B cell (primary cell): ENCODE measurements around the gene PBX2. TPM values are rescaled to one million over a fixed set of nuclear protein-coding genes. Genes with fewer than 3 reads are reported as not detected.

ENCODE experiments used
- ATAC-seq: fragments of 200-7000 bp; cut with Tn5 transposase; one replicate; pipeline ENCODE4 v1.10.0; 2021; ENCODE audit warnings: low read depth, mild to moderate bottlenecking, moderate number of reproducible peaks, moderate library complexity
- CTCF ChIA-PET: fragments of 350-600 bp; sonication (Branson Sonifier 250); formaldehyde crosslinking; loops from one replicate; lab custom pipeline; 2021; ENCODE audit warnings: antibody characterized with exemption, inconsistent platforms; lab: Charles Lee
- POLR2A ChIA-PET: fragments of 350-600 bp; sonication (Branson Sonifier 250); formaldehyde crosslinking; loops from one replicate; lab custom pipeline; 2021; ENCODE audit warnings: antibody characterized with exemption; lab: Charles Lee
- DNase-seq: peaks from one replicate; pipeline ENCODE4 v3.0.0; 2013
- H2AFZ ChIP-seq: 2 replicates; pipeline ENCODE4 v1.6.1; 2012; ENCODE audit warnings: mild to moderate bottlenecking, low read depth, low read length; ENCODE audit not compliant: insufficient read depth, poor library complexity, severe bottlenecking
- H3K27ac ChIP-seq, 2 donors: 1 replicate in 1 of 2; 2 replicates in 1 of 2; pipeline ENCODE4 v1.5.1; 2012 to 2013; ENCODE audit warnings: low read length in 2 of 2, mild to moderate bottlenecking in 2 of 2, moderate library complexity in 1 of 2
- H3K27me3 ChIP-seq, 4 experiments: fragments of 200-600 bp in 1 of 4; sonication (generic) in 1 of 4; replicated peaks in 1 of 4; 1 replicate in 2 of 4; 2 replicates in 2 of 4; pipeline versions ENCODE4 v1.6.1 to v1.7.0; 2013 to 2016; ENCODE audit warnings: low read length in 3 of 4, mild to moderate bottlenecking in 2 of 4, mixed read lengths in 1 of 4, moderate library complexity in 1 of 4; ENCODE audit not compliant: insufficient read depth in 4 of 4, control insufficient read depth in 3 of 4; ENCODE audit errors: control extremely low read depth in 1 of 4
- H3K36me3 ChIP-seq, 2 experiments: replicated peaks in 1 of 2; 1 replicate in 1 of 2; 2 replicates in 1 of 2; pipeline versions ENCODE4 v1.6.1 to v1.7.1; 2013; ENCODE audit warnings: low read length in 1 of 2; ENCODE audit not compliant: insufficient read depth in 2 of 2, control insufficient read depth in 1 of 2; ENCODE audit errors: control extremely low read depth in 1 of 2, extremely low read depth in 1 of 2
- H3K4me1 ChIP-seq, 2 donors: fragments of 200-600 bp in 1 of 2; sonication (generic) in 1 of 2; 1 replicate in 1 of 2; 2 replicates in 1 of 2; pipeline versions ENCODE4 v1.5.1 to v1.6.1; 2013 to 2017; ENCODE audit warnings: low read length in 2 of 2; ENCODE audit not compliant: control insufficient read depth in 2 of 2, insufficient read depth in 2 of 2
- H3K4me2 ChIP-seq: replicated peaks from 2 replicates; pipeline ENCODE3; 2012; ENCODE audit warnings: mild to moderate bottlenecking, low read depth, low read length; ENCODE audit not compliant: poor library complexity, severe bottlenecking
- H3K4me3 ChIP-seq, 5 experiments: fragments of 200-600 bp in 1 of 5; sonication (generic) in 1 of 5; 1 replicate in 3 of 5; 2 replicates in 2 of 5; pipeline versions ENCODE4 v1.5.1 to v1.7.0; 2011 to 2016; ENCODE audit warnings: low read length in 4 of 5, mild to moderate bottlenecking in 4 of 5, low read depth in 2 of 5, control low read depth in 1 of 5, moderate library complexity in 1 of 5; ENCODE audit not compliant: insufficient read depth in 1 of 5; ENCODE audit errors: control extremely low read depth in 1 of 5, extremely low read depth in 1 of 5
- H3K79me2 ChIP-seq: fragments of 200-600 bp; sonication (generic); one replicate; pipeline ENCODE4 v1.6.0; 2016; ENCODE audit warnings: low read length; ENCODE audit not compliant: control insufficient read depth, insufficient read depth
- H3K9ac ChIP-seq: fragments of 200-600 bp; sonication (generic); 2 replicates; pipeline ENCODE4 v1.6.1; 2017; ENCODE audit warnings: mild to moderate bottlenecking, low read length, moderate library complexity
- H3K9me3 ChIP-seq, 3 donors: one replicate each; pipeline versions ENCODE4 v1.6.1 to v1.7.1; 2013; ENCODE audit warnings: low read length in 2 of 3; ENCODE audit not compliant: control insufficient read depth in 2 of 3, insufficient read depth in 1 of 3; ENCODE audit errors: control extremely low read depth in 1 of 3
- H4K20me1 ChIP-seq: 2 replicates; pipeline ENCODE4 v1.6.0; 2012; ENCODE audit warnings: mild to moderate bottlenecking, low read length; ENCODE audit not compliant: insufficient read depth, control insufficient read depth, poor library complexity, severe bottlenecking
- H3K27ac Mint-ChIP-seq: one replicate; pipeline ENCODE4 v1.8.0; 2021; ENCODE audit warnings: mixed read lengths
- H3K27me3 Mint-ChIP-seq: one replicate; pipeline ENCODE4 v1.8.0; 2021; ENCODE audit warnings: mixed read lengths
- H3K4me1 Mint-ChIP-seq: one replicate; pipeline ENCODE4 v1.8.0; 2021; ENCODE audit warnings: mixed read lengths
- H3K4me3 Mint-ChIP-seq: one replicate; pipeline ENCODE4 v1.8.0; 2021; ENCODE audit warnings: mixed read lengths
- H3K9me3 Mint-ChIP-seq: one replicate; pipeline ENCODE4 v1.8.0; 2022; ENCODE audit warnings: mixed read lengths; ENCODE audit not compliant: insufficient read depth
- EZH2 ChIP-seq: IDR thresholded peaks from 2 replicates; pipeline ENCODE4 v1.6.1; 2012; ENCODE audit warnings: borderline replicate concordance, low read depth, mild to moderate bottlenecking, moderate library complexity, low read length; ENCODE audit not compliant: insufficient read depth, poor library complexity, severe bottlenecking
- WGBS: methylation state at CpG from one replicate; pipeline ENCODE4 v1.1.5; 2013; ENCODE audit warnings: missing lambda C conversion rate; ENCODE audit not compliant: insufficient coverage; 5-methylcytosine and 5-hydroxymethylcytosine counted together
- intact Hi-C: fragments of 100-400 bp; cut with micrococcal nuclease; formaldehyde crosslinking; loops from one replicate; pipeline ENCODE4 v1.10.0; 2022
- polyA plus RNA-seq: library from polyadenylated mRNA; depleted of rRNA; stranded (reverse); fragments of >200 nt; gene quantifications from 2 replicates; pipeline ENCODE4 v1.2.3, GENCODE V29; 2012
- total RNA-seq, 2 donors: library from RNA; stranded (reverse); fragments of 120-200 nt in 1 of 2; gene quantifications; 1 replicate in 1 of 2; 2 replicates in 1 of 2; pipeline versions ENCODE4 v1.2.3 to v1.2.4, GENCODE V29; 2013 to 2022
- TF ChIP-seq, protein P1 (sequence below): fragments of 200-600 bp; IDR thresholded peaks from one replicate; pipeline ENCODE4 v1.8.0; 2022; ENCODE audit warnings: antibody characterized with exemption, mild to moderate bottlenecking

The PBX2 gene
- total and polyA plus RNA-seq, 2 donors (not counting 1 experiment from before 2014, with no cell fraction given) = 128 to 188 TPM

DNA sequence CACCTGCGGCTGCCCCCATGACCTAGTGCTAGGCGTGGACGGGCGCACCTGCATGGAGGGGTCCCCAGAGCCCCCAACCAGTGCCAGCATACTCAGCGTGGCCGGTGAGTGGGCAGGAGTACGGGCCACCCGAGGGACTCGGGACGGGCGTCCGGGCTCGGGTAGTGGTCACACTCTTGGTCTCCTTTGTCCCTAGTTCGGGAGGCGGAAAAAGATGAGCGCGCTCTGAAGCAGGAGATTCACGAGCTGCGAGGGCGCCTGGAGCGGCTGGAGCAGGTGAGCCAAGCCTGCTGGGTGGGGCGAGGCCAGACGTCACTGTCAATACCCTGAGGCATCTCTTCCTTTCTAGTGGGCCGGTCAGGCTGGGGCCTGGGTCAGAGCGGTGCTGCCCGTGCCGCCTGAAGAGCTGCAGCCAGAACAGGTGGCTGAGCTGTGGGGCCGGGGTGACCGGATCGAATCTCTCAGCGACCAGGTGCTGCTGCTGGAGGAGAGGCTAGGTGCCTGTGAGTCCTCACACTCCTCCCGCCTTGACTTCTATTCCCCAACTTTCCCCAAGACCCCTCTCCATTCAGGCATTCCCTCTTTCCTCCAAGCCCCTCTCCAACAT lies 22.7 kb downstream of the PBX2 start:
- H3K9ac ChIP-seq = no peak overlapping the region
- H4K20me1 ChIP-seq = no peaks in the 10 kb centered on the region
- Mint-ChIP-seq H3K27me3 (no peaks in the 10 kb centered on the region), H3K9me3 (no peaks in the 10 kb centered on the region), H3K4me1 (peaks cover 8% of the 10 kb centered on the region), H3K4me3 (no peak overlapping the region), H3K27ac (no peak overlapping the region)
- ATAC-seq = no peak
- no peak overlapping the region for H2AFZ ChIP-seq
- H3K27me3 ChIP-seq = no peaks in the 10 kb centered on the region
- no peak overlapping the region for H3K4me3 ChIP-seq
- H3K27ac ChIP-seq = no peak overlapping the region
- H3K36me3 ChIP-seq = peaks cover 7 to 23% of the 10 kb centered on the region in 2 experiments
- TF ChIP-seq, protein P1, sequence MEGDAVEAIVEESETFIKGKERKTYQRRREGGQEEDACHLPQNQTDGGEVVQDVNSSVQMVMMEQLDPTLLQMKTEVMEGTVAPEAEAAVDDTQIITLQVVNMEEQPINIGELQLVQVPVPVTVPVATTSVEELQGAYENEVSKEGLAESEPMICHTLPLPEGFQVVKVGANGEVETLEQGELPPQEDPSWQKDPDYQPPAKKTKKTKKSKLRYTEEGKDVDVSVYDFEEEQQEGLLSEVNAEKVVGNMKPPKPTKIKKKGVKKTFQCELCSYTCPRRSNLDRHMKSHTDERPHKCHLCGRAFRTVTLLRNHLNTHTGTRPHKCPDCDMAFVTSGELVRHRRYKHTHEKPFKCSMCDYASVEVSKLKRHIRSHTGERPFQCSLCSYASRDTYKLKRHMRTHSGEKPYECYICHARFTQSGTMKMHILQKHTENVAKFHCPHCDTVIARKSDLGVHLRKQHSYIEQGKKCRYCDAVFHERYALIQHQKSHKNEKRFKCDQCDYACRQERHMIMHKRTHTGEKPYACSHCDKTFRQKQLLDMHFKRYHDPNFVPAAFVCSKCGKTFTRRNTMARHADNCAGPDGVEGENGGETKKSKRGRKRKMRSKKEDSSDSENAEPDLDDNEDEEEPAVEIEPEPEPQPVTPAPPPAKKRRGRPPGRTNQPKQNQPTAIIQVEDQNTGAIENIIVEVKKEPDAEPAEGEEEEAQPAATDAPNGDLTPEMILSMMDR = no peak
- TF ChIP-seq EZH2 = no peak
- H3K4me1 ChIP-seq = peaks cover 0 to 6% of the 10 kb centered on the region in 2 donors
- no peaks in the 10 kb centered on the region for H3K9me3 ChIP-seq
- no peak overlapping the region for H3K4me2 ChIP-seq
- 96% methylated on average over 32 of the region's 32 CpGs for WGBS
- POLR2A ChIA-PET = no interaction called here
- H3K79me2 ChIP-seq = no peaks in the 10 kb centered on the region
- peak; percentile 6 for DNase-seq
- intact Hi-C loops = no loop called here
- CTCF ChIA-PET = no interaction called here

DNA sequence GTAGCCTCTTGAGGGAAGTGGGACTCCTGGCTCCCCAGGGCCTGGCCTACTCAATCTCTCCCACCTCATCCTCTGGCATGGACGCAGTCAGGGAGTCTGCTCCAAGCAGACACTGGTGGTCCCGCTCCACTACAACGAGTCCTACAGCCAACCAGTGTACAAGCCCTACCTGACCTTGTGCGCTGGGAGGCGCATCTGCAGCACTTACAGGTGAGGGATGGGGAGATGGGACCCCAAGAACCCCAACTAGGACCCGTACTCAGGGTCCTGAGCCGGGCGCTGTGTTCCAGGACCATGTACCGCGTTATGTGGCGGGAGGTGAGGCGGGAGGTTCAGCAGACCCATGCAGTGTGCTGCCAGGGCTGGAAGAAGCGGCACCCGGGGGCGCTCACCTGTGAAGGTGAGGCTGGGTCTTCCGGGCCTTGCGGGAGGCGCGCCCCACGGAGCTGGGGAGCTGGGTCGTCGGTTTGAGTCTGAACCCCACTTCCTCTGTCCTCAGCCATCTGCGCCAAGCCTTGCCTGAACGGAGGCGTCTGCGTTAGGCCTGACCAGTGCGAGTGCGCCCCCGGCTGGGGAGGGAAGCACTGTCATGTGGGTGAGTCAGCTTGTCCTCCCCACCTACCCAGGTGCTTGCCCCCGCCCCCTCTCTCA lies 23.5 kb downstream of the PBX2 start:
- Mint-ChIP-seq H3K27me3 (no peaks in the 10 kb centered on the region), H3K4me1 (peaks cover 8% of the 10 kb centered on the region), H3K9me3 (no peaks in the 10 kb centered on the region), H3K4me3 (no peak overlapping the region), H3K27ac (no peak overlapping the region)
- Histone ChIP-seq H3K79me2 (no peaks in the 10 kb centered on the region), H3K4me3 (no peak overlapping the region), H3K27ac (no peak overlapping the region), H3K9ac (no peak overlapping the region), H3K4me1 (peaks cover 0 to 6% of the 10 kb centered on the region in 2 donors), H3K9me3 (no peaks in the 10 kb centered on the region), H3K27me3 (no peaks in the 10 kb centered on the region), H3K36me3 (peaks cover 7 to 23% of the 10 kb centered on the region in 2 experiments), H3K4me2 (no peak overlapping the region), H2AFZ (no peak overlapping the region), H4K20me1 (no peaks in the 10 kb centered on the region)
- intact Hi-C loops = no loop called here
- no peak for ATAC-seq
- POLR2A ChIA-PET = no interaction called here
- TF ChIP-seq, protein P1 = no peak
- no peak for TF ChIP-seq EZH2
- peak; percentile 18 for DNase-seq
- WGBS = 98% methylated on average over 26 of the region's 30 CpGs
- CTCF ChIA-PET = no interaction called here
